ENCODE results near the gene HOGA1. TPM values are rescaled to one million over a fixed set of nuclear protein-coding genes. Genes with fewer than 3 reads are reported as not detected.

Gene HOGA1
- total and polyA plus RNA-seq, 2 of the 13 experiments (the other 11 are each of a cell fraction or from before 2014, with no cell fraction given) = 7.6 to 19.5 TPM

- TF ChIP-seq AFF4 (CRISPR knock-in tag; IDR thresholded peaks at IDR 0.05) = no peak
- no peak for TF ChIP-seq ZNF646 (CRISPR knock-in tag; IDR thresholded peaks at IDR 0.05)
- TF ChIP-seq EED (CRISPR knock-in tag; IDR thresholded peaks at IDR 0.05) = no peak
- no peak for TF ChIP-seq NCOR1 (IDR thresholded peaks at IDR 0.05; ENCODE audit: borderline replicate concordance, low read length)
- no peak for TF ChIP-seq BRCA1 (CRISPR knock-in tag; IDR thresholded peaks at IDR 0.05)
- TF ChIP-seq ARID3A (IDR thresholded peaks at IDR 0.05; ENCODE audit: low read depth, low read length) = peak; percentile 55
- TF ChIP-seq ZNF770 (CRISPR knock-in tag; IDR thresholded peaks at IDR 0.05) = no peak
- no peak for TF ChIP-seq TRIM24 (CRISPR knock-in tag; IDR thresholded peaks at IDR 0.05)
- no peak for TF ChIP-seq ZNF570 (CRISPR knock-in tag; IDR thresholded peaks at IDR 0.05; ENCODE audit: borderline replicate concordance)
- peak; percentile 87; the same call in 1 of the 2 replicates for TF ChIP-seq RFXANK (CRISPR knock-in tag; IDR thresholded peaks at IDR 0.05)
- no peak for TF ChIP-seq ZNF7 (CRISPR knock-in tag; IDR thresholded peaks at IDR 0.05)
- no peak; the same call in 1 of the 2 replicates for TF ChIP-seq ADNP (CRISPR knock-in tag; IDR thresholded peaks at IDR 0.05)
- TF ChIP-seq ZKSCAN1 (IDR thresholded peaks at IDR 0.05; ENCODE audit: low read length) = no peak
Measured at GRCh38 chr10:97640174-97640867, 56.1 kb downstream of the HOGA1 start, which contains the start of gene PI4K2A (continued).

Data from HepG2 (cell line).